ENCODE data around the gene ARSJ. TPM values are rescaled to one million over a fixed set of nuclear protein-coding genes. Genes with fewer than 3 reads are reported as not detected.

The ARSJ gene
- polyA plus RNA-seq, 3 donors, result 16.8 to 21.3 (median 19.2) TPM

- no peak for DNase-seq
Observed at GRCh38 chr4:113997206-113997605, 17.8 kb upstream of the ARSJ start.

- no peak for DNase-seq
Observed at GRCh38 chr4:113996599-113997177, 17.2 kb upstream of the ARSJ start.

- DNase-seq, result no peak
Observed at GRCh38 chr4:113993887-113994286, 14.4 kb upstream of the ARSJ start.

GRCh38 chr4:113990886-113991285 is 11.4 kb upstream of the ARSJ start:
- no peak for DNase-seq

GRCh38 chr4:113987382-113987941 is 8.0 kb upstream of the ARSJ start:
- DNase-seq, result no peak

GRCh38 chr4:113982181-113982580 is 2.7 kb upstream of the ARSJ start:
- DNase-seq, result no peak

GRCh38 chr4:113981591-113981990 is 2.1 kb upstream of the ARSJ start:
- no peak for DNase-seq

GRCh38 chr4:113979905-113980615 is 613 bp upstream of the ARSJ start:
- DNase-seq, result no peak

GRCh38 chr4:113978561-113979147 is 793 bp downstream of the ARSJ start:
- no peak for DNase-seq

GRCh38 chr4:113978105-113978504 is 1.3 kb downstream of the ARSJ start:
- no peak for DNase-seq

GRCh38 chr4:113977526-113977855 is 2.0 kb downstream of the ARSJ start:
- no peak for DNase-seq

GRCh38 chr4:113976741-113977525 is 2.5 kb downstream of the ARSJ start:
- DNase-seq, result no peak

- no peak for DNase-seq
Observed at GRCh38 chr4:113975578-113975977, 3.9 kb downstream of the ARSJ start.

GRCh38 chr4:113974467-113974866 is 5.0 kb downstream of the ARSJ start:
- DNase-seq, result no peak

- peak; percentile 29 for DNase-seq
Observed at GRCh38 chr4:113973345-113973744, 6.1 kb downstream of the ARSJ start.

- no peak for DNase-seq
Observed at GRCh38 chr4:113972781-113973180, 6.7 kb downstream of the ARSJ start.

- no peak for DNase-seq
Observed at GRCh38 chr4:113971706-113972360, 7.6 kb downstream of the ARSJ start.

- no peak for DNase-seq
Observed at GRCh38 chr4:113969709-113970334, 9.6 kb downstream of the ARSJ start.

- no peak for DNase-seq
Observed at GRCh38 chr4:113968473-113968872, 11.0 kb downstream of the ARSJ start.

- no peak for DNase-seq
Observed at GRCh38 chr4:113967687-113968086, 11.8 kb downstream of the ARSJ start.

GRCh38 chr4:113962719-113963265 is 16.7 kb downstream of the ARSJ start:
- no peak for DNase-seq

All from renal pelvis (tissue), 4 donors.